CD4-positive, alpha-beta T cell treated with Interleukin-17A for 4 hours (primary cell): Measurements from ENCODE around the gene PHF24.
A peak's percentile ranks its signal among the peaks of the same experiment; 100 is the strongest.

ENCODE experiments used
- DNase-seq: peaks from one replicate; pipeline ENCODE4 v3.0.0-alpha.2; 2020; ENCODE audit warnings: mixed read lengths

PHF24 gene

GRCh38 chr9:34984049-34984448 is 26.0 kb downstream of the PHF24 start:
- peak; percentile 52 for DNase-seq

GRCh38 chr9:34985311-34985899 is 27.3 kb downstream of the PHF24 start:
- peak; percentile 74 for DNase-seq

- peak; percentile 60 for DNase-seq
These were observed 28.5 kb downstream of the PHF24 start for GRCh38 chr9:34986540-34987047.

GRCh38 chr9:34987160-34987901 is 29.2 kb downstream of the PHF24 start:
- DNase-seq: no peak

GRCh38 chr9:34988218-34989002 is 30.3 kb downstream of the PHF24 start:
- peak; percentile 53 for DNase-seq

DNA sequence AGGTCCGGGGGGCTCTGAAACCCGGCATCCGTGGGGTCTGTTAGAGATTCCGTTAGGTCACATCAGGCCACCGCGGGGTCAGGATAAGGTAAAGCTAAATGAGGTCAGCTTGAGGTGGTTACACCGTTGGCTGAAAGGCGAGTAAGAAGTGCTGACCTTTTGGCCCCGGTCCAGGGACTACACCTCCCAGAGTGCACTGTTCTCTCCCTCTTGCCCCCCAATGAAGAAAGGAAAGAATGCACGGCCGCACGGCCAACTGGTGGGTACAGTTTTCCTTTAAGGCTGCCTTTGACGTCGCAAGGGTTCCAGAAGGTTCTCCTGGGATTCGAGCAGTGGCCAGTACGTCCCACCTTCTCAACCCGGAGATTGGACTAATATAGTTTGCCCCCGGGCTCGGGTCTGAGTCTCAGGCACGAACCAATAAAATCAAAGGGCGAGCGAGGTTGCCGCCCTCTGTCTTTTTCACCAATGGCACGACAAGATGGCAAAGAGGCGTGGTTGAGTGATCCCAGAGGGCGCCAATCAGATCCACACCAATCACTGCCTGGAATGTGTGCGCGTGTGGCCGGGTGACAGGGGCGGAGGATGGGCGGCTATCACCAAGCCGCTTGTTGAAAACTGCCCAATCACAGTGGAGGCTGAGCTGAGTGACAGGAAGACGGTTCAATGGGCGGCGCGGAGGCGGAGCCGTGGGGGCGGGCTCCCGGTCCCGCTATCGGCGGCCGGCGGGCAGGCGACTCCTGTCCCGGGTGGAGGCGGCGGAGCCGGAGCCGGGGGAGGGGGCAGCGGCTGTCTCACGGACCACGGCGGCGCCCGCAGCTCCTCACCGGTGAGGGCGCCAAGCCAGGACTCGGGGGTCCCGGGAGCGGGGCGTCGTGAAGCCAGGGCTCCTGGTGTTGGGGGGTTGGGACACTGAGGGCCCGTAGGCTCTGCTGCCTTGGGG is 31.2 kb downstream of the PHF24 start, which contains the start of gene DNAJB5:
DNAJB5 (plus strand) TSS at position 743 of the 943 bp plus-strand sequence. CDS start 886 bp downstream, outside the sequence.
- DNase-seq: peak; percentile 97

DNA sequence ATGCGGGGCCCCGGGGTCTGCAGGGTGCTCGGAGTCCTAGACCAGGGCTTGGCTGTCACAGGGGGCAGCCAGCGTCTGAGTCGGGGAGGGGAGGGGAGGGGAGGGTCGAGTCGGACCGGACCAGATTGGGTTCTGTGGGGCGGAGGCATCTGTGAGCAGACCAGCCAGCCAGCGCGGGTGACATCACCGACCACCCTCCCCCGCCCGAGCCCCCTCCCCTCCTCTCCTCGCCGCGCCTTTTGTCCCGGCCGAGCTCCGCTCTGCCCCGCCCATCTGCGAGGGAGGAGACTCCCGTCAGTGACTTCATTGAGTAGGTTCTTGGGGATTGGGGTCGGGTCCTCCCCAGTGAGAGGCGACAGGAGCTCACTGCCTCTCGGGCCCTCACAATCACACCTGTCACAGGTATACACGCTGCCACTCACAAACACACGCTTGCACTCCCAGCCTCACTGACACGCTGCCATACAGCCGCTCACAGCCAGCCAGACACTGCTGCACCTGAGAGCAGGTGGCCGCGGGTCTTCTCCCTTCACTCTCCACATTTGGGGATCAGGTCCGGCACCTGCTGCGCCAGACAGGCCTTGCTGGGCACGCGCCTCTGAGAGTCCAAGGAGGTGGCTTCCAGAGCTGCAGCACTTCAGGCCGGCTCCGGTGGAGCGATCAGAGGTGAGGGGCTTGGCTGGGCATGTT is 32.0 kb downstream of the PHF24 start:
- DNase-seq: peak; percentile 63

GRCh38 chr9:34990908-34991606 is 33.0 kb downstream of the PHF24 start:
- DNase-seq: no peak

DNA sequence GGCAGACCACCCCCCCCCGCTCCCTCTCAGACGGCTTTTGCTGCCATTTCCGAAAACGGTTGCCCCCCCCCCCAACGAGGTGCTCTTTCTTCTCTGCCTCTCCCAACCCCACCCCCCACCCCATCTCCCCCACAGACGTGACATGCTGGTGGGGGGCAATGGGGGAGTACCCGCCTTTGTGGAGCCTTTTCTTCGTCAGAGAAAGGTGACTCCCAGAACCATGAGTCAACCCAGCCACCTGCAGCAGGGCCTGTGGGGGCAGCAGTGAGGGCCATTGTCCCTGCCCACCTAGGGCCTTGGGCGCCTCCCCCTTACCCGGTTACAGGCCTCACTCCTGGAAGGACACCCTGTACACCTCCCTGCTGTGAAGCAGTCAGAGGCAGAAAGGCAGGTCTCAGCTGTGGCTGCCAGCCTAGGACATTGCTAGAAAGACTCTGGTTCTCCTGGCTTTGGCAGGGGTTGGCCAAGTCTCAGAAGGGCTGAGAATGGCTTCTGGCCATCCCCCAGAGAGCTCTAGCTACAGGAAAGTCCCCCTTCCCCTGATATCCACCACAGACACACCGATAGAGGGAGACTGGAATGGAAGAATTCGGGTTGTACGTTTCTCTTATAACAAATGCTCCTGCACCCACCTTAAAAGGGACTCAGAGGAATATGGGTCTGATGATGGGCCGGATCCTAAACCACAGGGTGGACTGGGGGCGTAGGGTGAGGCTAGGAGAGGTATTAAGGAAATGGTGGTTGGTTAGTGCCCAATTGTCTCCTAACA is 33.7 kb downstream of the PHF24 start:
- no peak for DNase-seq

DNA sequence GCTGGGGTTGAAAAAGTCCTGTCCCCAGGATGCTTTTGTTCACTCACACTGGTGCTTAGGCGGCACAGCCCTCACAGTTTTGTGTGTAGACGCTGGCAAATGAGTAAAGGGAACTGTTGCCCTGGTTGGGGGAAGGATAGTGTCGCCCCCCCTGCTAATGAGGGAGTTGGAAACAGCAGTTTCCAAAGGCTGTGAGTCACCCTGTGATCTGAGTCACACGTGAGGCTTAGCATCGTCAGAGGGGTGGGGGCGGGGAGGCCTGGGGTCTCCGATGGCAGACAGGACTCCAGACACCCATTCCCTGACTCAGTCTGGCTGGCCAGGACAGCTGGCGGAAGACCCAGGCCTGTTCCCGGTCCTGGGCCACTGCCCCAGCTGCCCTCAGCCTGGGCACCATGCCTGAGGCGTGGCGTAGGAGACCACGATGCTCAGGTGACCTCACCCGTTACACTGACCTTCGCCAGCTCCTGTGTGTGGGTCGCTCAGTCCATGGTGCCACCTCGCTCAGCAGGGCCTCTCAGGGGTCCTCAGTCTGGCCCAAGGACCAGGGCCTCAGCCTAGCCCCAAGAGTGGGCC is 34.4 kb downstream of the PHF24 start:
- peak; percentile 59 for DNase-seq

GRCh38 chr9:34993502-34994259 is 35.6 kb downstream of the PHF24 start:
- no peak for DNase-seq

- no peak for DNase-seq
These were observed 36.3 kb downstream of the PHF24 start for GRCh38 chr9:34994260-34994899.

DNA sequence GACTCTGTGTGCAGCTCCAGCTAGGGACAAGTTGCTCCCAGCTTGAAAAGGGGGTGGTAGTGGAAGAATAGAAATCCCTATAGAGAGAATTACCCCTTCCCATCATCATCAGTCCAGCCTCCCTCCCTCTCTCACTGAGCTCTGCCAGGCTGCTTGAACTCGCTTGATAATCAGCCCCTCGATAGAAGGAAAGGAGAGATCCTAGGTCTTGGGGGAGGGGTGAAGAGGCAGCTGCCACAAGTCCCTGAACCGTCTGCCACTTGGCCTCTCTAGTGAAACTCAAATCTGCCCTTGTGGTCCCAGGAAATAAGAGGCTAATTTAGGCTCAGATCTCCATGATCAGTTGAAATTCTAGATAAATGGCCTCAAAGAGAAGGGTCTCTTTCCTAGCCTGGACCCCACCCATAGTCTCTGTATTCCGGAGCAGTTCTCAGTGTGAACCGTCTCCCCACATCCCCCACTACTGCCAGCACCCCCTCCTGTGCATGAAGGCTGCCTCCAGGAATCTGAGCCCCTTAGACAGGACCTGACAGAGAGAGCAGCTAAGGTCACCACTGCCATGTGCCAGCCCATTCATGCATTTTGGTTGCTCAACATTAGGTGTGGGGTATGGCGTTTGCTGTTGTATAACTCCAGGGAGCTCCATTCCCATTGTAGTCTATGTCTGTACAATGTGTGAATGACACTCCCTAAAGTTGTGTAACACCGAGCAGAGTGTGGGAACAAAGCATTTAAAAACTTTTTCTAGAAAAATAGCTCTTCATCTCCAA is 37.0 kb downstream of the PHF24 start:
- no peak for DNase-seq

GRCh38 chr9:34995670-34996060 is 37.6 kb downstream of the PHF24 start:
- no peak for DNase-seq

DNA sequence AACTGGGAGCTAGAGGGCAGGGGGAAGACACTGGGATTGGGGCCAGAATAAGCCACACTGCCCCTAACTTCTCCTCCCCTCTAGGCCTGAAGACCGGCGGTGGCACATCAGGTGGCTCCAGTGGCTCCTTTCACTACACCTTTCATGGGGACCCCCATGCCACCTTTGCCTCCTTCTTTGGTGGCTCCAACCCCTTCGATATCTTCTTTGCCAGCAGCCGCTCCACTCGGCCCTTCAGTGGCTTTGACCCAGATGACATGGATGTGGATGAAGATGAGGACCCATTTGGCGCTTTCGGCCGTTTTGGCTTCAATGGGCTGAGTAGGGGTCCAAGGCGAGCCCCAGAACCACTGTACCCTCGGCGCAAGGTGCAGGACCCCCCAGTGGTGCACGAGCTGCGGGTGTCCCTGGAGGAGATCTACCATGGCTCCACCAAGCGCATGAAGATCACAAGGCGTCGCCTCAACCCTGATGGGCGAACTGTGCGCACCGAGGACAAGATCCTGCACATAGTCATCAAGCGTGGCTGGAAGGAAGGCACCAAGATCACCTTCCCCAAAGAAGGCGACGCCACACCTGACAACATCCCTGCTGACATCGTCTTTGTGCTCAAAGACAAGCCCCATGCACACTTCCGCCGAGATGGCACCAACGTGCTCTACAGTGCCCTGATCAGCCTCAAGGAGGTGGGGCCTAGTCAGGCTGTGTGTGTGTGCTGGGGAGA is 38.3 kb downstream of the PHF24 start:
- no peak for DNase-seq

DNA sequence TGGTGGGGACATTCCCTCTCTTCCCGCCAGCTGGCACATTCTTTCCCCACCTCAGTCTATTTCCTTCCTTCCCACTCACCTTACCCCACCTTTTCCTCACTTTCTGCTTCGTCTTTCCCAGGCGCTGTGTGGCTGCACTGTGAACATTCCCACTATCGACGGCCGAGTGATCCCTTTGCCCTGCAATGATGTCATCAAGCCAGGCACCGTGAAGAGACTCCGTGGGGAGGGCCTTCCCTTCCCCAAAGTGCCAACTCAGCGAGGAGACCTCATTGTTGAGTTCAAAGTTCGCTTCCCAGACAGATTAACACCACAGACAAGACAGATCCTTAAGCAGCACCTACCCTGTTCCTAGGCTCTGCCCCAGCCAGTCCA is 38.8 kb downstream of the PHF24 start:
- DNase-seq: no peak

GRCh38 chr9:34997379-34997781 is 39.3 kb downstream of the PHF24 start:
- no peak for DNase-seq
